Stimulated activated CD8-positive, alpha-beta memory T cell treated with anti-CD3 and anti-CD28 coated beads, Interleukin-2, amount 100 ng/mL, for 48 hours (primary cell): ENCODE measurements around the gene MSI2.
"Not testable (repeated sequence)": the region's sequence is repeated elsewhere in the genome, so short reads cannot be mapped to it uniquely, and the experiment has no call there.

ENCODE experiments used
- DNase-seq, 2 donors: peaks; one replicate each; pipeline ENCODE4 v3.0.0-alpha.2; 2020; ENCODE audit warnings: low read depth in 2 of 2

The MSI2 gene

DNA sequence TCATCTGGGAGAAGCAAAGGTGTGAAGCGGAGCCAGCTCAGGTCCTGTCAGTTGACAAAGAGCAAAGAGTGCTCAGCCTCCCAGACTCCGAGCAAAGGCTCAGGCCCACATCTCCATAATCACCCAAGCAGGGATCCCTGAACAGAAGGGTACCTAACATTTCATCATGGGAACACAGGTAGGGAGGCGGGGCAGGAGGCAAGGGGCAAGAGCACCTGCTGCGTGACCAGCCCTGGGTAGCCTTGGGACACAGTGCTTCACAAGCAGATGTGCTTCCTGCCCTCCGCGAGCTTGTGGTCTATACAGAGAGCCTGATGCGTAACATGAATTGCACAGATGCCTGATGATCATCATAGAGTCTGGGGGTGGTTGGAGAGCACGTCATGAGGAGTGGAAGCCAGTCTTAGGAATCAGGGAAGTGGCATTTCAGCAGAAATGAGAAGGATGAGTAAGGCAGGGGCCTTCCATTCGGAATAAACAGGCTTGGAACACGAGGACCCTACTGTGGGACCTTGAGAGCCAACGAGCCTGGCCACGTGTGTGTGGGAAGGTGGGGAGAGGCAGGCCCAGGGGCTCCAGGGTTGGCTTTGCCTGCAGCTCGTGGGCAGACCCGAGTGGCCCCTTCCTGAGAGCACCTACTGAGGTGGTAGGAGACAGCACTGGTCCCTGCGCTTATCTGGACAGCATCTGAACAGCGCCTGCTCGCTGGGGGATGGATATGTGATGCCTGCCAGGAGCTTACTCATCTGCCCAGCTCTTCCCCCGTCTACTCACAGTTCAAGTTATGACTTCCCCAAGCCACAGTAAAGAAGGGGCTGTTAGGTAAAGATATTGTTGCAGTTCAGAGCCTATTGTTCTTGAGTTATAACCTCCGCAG is 363.0 kb downstream of the MSI2 start:
- no peak for DNase-seq

DNA sequence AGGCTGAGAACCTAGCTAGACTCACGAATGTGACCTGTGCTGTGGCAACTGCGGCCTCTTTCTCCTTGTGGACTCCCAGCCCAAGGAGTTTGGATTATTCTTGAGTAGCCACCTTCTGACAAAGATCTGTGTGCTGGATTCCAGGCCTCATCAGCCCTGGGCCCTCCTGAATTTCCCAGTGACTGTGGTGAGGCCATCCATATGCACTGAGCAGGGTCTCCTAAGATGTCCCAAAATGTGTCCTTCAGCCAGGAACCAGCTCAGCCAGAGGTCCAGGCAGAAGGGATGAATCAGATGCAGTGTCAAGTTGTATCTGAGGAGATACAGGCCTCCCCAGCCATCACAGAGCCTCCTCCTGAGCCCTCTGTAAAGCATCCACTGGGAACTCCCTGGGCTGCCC is 364.3 kb downstream of the MSI2 start:
- DNase-seq, result no peak

GRCh38 chr17:57621791-57622190 is 365.5 kb downstream of the MSI2 start:
- not testable (repeated sequence) for DNase-seq

DNA sequence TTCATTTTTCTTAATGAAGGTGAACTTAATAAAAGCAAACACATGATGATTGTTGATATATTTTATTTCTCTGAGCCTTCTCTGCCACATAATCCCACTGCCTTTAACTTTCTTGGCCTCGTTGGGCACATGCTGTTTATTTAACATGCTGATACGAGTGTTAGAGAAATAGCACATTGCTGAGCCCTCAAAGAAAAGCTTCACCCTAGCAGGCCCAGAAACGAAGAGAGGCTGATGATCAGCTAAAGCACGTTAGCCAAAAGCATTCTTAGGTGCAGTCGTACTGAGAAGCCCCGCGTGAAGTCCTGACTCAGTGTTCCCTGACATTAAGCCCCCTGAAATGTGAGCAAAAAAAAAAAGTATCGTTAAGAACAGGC is 366.0 kb downstream of the MSI2 start:
- no peak for DNase-seq

GRCh38 chr17:57622683-57623433 is 366.5 kb downstream of the MSI2 start:
- DNase-seq, result no peak

GRCh38 chr17:57623620-57624019 is 367.3 kb downstream of the MSI2 start:
- DNase-seq, result no peak

GRCh38 chr17:57624386-57624785 is 368.1 kb downstream of the MSI2 start:
- no peak for DNase-seq

GRCh38 chr17:57625511-57625910 is 369.2 kb downstream of the MSI2 start:
- DNase-seq, result no peak

- no peak for DNase-seq
Observed at GRCh38 chr17:57625957-57626356, 369.6 kb downstream of the MSI2 start.

DNA sequence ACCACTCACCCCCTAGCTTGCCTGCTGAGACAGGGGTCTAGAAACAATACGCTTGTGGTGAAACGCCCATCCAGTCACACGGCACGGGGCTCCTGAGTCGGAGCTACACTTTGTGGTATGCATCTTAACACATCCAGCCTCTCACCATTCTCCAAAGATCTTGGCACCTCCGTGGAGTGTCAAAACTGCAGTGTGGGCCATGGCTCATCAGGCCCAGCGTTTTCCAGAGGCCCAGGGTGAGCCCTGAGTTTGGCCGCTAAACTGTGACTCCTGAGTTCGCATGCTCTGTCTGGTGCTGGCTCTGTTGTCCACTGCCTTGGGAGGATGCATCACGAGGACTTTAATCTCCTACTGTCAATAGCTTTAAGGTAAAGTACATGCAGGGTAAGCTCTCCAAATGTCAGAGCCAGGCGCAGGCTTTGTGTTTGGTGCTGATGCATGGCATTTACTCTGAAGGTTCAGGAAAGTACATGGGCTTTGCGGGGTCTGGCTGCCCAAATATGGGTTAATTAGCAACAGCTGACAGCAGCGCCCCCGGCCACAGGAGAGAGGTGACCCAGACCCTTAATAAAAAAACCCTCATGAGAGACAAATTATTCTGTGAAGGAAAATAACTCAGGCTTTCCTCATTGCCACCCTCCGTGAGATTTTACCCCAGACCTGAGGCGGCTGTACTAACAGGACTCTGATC is 370.3 kb downstream of the MSI2 start:
- no peak for DNase-seq

- DNase-seq, result no peak
Observed at GRCh38 chr17:57627591-57627990, 371.3 kb downstream of the MSI2 start.

GRCh38 chr17:57628421-57628820 is 372.1 kb downstream of the MSI2 start:
- DNase-seq, result no peak

- DNase-seq, result no peak
Observed at GRCh38 chr17:57629470-57629869, 373.1 kb downstream of the MSI2 start.

DNA sequence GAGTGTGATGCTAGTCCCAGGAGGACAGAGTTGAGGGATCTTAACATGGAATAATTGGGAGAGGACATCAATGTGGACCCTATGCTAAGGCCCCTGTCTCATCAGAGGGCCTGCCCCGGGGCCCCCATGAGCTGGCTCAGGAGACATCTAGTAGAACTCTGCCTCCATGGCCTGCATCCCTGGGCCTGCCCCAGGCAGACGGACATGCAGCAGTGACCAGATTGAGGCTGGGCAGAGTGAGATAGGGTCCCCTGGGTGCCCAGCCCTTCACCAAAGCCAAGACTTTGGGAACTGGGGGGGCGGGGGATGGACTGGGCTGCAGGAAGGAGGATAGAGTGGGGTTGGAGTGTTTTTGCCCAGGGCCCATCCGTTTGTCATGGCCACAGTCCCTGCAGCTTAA is 373.6 kb downstream of the MSI2 start:
- DNase-seq, result no peak

DNA sequence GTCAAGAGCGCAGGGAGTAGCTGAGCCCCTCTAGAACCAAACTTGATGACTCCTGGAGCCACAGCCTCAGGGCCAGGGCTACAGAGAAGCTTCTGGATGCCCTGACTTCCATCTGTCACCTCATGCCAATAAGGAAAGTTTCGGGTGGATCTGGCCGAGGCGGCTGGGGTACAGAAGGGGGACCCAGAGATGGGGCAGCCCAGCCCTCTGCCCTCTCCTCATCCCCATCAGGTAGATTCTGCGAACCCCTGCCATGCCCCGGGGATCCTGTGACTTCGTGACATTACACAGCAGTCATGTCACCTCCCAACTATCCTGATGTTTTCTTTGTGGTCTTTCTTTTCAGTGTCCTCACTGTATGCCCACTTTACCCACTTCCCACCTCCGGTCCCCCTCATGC is 374.4 kb downstream of the MSI2 start:
- no peak for DNase-seq

DNA sequence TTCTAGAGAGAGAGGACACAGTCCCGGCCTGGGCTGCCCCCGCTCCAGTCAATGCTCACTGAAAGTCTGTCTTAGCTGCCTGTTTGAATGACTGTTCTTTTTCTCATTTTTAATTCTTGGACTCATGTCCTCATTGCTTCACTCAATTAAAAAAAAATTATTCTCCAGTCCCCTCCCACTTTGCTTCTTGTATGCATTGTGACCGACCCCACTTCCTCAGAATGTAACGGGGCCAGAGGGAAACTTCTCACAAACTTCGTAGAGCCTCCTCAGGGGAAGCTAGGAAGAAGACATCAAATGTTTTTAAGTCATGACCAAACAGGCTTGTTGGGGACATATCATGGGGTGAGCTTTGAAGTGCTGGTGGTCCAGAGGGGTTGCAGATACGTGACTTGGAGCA is 375.5 kb downstream of the MSI2 start:
- no peak for DNase-seq

- DNase-seq, result no peak
Observed at GRCh38 chr17:57632294-57632693, 376.0 kb downstream of the MSI2 start.

DNA sequence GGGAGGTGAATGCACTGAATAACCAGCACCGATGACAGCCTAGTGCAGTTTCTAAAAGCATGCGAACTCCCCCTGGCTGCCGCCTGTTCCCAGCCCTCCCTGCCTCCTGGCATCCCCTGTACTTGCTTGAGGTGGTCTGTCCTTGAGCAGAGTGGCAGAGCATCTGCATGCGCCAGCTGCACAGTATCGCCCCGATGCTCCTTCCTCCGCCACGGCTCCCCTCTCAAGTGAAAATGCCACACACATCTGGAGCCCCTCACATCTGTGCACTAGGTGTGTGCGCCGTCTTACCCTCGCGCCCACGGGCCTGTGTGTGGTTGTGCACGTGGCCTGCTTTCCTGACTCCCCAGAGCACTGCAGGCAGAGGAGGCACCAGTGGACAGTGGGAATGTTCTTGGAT is 376.9 kb downstream of the MSI2 start:
- no peak for DNase-seq

- no peak for DNase-seq
Observed at GRCh38 chr17:57634713-57635465, 378.6 kb downstream of the MSI2 start.

DNA sequence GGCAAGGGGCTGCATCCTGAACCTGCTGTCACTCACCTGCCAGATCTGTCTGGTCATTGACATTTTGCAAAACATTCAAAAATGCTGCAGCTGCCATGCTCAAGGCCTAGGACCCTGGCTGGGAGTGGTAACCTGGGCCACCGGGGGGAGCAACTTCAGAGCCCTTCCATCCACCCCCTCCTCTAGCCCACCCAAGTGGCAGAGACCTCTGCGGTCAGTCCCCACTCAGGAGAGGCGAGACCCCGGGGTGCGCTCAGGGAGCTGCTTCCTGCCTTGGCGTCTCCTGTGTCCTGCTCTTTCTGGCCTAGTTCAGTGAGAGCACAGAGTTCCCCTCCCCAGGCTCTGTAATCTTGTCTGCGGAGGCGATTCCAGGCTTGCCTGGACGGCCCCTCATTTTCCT is 380.0 kb downstream of the MSI2 start:
- no peak for DNase-seq

DNA sequence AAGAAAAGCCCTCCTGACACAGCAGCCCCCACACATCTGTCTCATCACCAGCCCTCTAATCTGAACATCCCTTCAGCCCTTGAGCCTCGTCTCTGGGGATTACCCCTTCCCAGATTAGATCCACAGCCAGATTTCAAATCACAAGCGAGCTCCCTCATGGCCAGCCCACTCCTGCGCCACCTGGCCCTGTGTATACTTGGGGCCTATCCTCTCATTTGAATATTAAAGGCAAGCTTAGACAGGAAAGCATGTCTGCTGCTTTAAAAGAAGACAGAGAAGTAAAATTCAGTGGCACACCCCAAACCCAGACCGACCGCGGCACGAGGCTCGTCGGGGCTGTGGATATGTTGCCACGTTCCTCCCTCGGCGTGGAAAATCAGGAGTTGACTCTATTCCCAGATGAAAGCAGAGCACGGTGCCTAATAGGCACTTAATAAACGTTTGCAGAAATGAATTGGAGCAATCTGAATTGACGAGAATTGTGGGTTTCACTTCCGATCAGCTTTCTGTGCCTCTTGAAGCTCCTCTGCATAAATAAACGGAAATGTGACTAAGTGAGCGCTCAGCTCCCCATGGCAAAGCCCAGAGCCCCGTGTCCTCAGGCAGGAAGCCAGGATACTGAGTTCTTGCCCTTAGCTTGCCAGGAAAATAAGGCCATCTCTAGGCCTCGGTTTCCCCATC is 380.8 kb downstream of the MSI2 start:
- no peak for DNase-seq
